Calu3 (cell line): ENCODE measurements around the gene NUB1. TPM values are rescaled to one million over a fixed set of nuclear protein-coding genes. Genes with fewer than 3 reads are reported as not detected.

Source experiments
- BruUV-seq: library from RNA; stranded (reverse); fragments of 400-500 nt; replicated peaks from 2 replicates; lab custom pipeline; 2021; lab: Mats Ljungman, UMichigan
- CTCF ChIA-PET: fragments of 300-600 bp; sonication (Branson Sonifier 250); formaldehyde crosslinking; loops from one replicate; lab custom pipeline; 2022; ENCODE audit warnings: antibody characterized with exemption; lab: Charles Lee
- DNase-seq: peaks from one replicate; pipeline ENCODE4 v3.0.0; 2022
- H3K27ac Mint-ChIP-seq: one replicate; pipeline ENCODE4 v1.8.0; 2022; ENCODE audit warnings: mixed read lengths; ENCODE audit not compliant: unreplicated experiment
- H3K27me3 Mint-ChIP-seq: one replicate; pipeline ENCODE4 v1.8.0; 2022; ENCODE audit warnings: mixed read lengths; ENCODE audit not compliant: unreplicated experiment
- H3K36me3 Mint-ChIP-seq: one replicate; pipeline ENCODE4 v1.8.0; 2022; ENCODE audit warnings: mild to moderate bottlenecking, moderate library complexity, mixed read lengths; ENCODE audit not compliant: insufficient read depth, unreplicated experiment
- H3K4me1 Mint-ChIP-seq: one replicate; pipeline ENCODE4 v1.8.0; 2022; ENCODE audit warnings: mild to moderate bottlenecking, low read depth, mixed read lengths; ENCODE audit not compliant: unreplicated experiment
- H3K4me3 Mint-ChIP-seq: one replicate; pipeline ENCODE4 v1.8.0; 2022; ENCODE audit warnings: mild to moderate bottlenecking, low read depth, moderate library complexity, mixed read lengths; ENCODE audit not compliant: unreplicated experiment
- H3K9me3 Mint-ChIP-seq: one replicate; pipeline ENCODE4 v1.8.0; 2022; ENCODE audit warnings: low read depth, mixed read lengths; ENCODE audit not compliant: unreplicated experiment
- CTCF ChIP-seq: fragments of 200-600 bp; IDR thresholded peaks from one replicate; pipeline ENCODE4 v1.8.0; 2022; ENCODE audit warnings: antibody characterized with exemption; ENCODE audit not compliant: unreplicated experiment
- intact Hi-C: fragments of 100-400 bp; cut with micrococcal nuclease; formaldehyde crosslinking; loops from one replicate; pipeline ENCODE4 v1.10.0; 2022; ENCODE audit not compliant: unreplicated experiment
- total RNA-seq: library from RNA; stranded (reverse); gene quantifications from 2 replicates; pipeline ENCODE4 v1.2.3, GENCODE V29; 2022

The NUB1 gene
- total RNA-seq, 1 experiment from 2014 or later: 56.2 TPM

GRCh38 chr7:151387161-151388006, 45.8 kb downstream of the NUB1 start:
- Mint-ChIP-seq H3K4me1 (peaks cover 10% of the 10 kb centered on the region), H3K27ac (no peak overlapping the region), H3K27me3 (peaks cover 70% of the 10 kb centered on the region), H3K4me3 (no peak overlapping the region), H3K36me3 (no peaks in the 10 kb centered on the region), H3K9me3 (no peaks in the 10 kb centered on the region)
- no TSS peak for BruUV-seq
- no peak for TF ChIP-seq CTCF
- no peak for DNase-seq
- intact Hi-C loops: no loop called here
- CTCF ChIA-PET: no interaction called here

GRCh38 chr7:151388007-151388297, 46.3 kb downstream of the NUB1 start:
- Mint-ChIP-seq H3K27me3 (peaks cover 70% of the 10 kb centered on the region), H3K9me3 (no peaks in the 10 kb centered on the region), H3K4me1 (peaks cover 11% of the 10 kb centered on the region), H3K27ac (no peak overlapping the region), H3K36me3 (no peaks in the 10 kb centered on the region), H3K4me3 (no peak overlapping the region)
- CTCF ChIA-PET: no interaction called here
- intact Hi-C loops: no loop called here
- TF ChIP-seq CTCF: no peak
- BruUV-seq: no TSS peak
- DNase-seq: no peak

GRCh38 chr7:151388430-151388829, 46.8 kb downstream of the NUB1 start:
- intact Hi-C loops: no loop called here
- Mint-ChIP-seq H3K9me3 (no peaks in the 10 kb centered on the region), H3K4me1 (peaks cover 15% of the 10 kb centered on the region), H3K27ac (no peak overlapping the region), H3K36me3 (no peaks in the 10 kb centered on the region), H3K27me3 (peaks cover 70% of the 10 kb centered on the region), H3K4me3 (no peak overlapping the region)
- no peak for TF ChIP-seq CTCF
- BruUV-seq: no TSS peak
- no peak for DNase-seq
- CTCF ChIA-PET: no interaction called here

DNA sequence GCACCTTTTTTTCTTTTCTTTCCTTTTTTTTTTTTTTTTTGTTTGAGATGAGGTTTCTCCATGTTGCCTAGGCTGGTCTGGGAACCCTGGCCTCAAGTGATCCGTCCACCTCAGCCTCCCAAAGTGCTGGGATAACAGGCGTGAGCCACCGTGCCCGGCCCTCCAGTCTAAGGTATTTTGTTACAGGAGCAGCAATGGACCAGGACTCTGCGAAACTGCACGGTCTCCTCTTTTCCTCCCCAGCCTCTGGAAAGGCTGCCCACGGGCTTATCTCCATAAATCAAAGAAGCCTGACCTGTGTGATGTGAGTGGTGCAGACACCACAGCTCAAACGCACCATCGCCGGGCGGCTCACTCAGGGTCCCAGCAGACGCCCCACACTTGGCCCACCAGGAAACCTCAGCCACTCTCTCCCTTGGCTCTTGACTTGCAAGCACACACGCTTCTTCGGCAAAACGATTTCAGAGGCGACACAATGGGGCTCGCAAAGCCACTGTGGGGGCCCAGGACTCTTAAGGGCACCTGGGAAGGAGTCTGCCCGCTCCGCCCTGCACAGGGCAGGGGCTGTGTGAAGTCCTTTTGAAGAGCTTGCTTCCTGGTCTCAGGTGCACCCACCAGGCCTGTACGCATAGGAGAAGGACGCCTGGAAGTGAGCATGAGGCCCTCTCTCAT, 47.6 kb downstream of the NUB1 start:
- H3K36me3 Mint-ChIP-seq: no peaks in the 10 kb centered on the region
- no peak overlapping the region for H3K4me3 Mint-ChIP-seq
- H3K27me3 Mint-ChIP-seq: peaks cover 70% of the 10 kb centered on the region
- no peak overlapping the region for H3K27ac Mint-ChIP-seq
- H3K9me3 Mint-ChIP-seq: no peaks in the 10 kb centered on the region
- DNase-seq: no peak
- intact Hi-C loops: no loop called here
- CTCF ChIA-PET: no interaction called here
- BruUV-seq: no TSS peak
- no peak for TF ChIP-seq CTCF
- peaks cover 16% of the 10 kb centered on the region for H3K4me1 Mint-ChIP-seq
